Posterior vena cava (tissue), 2 donors: ENCODE data around the gene ALG12. TPM values are rescaled to one million over a fixed set of nuclear protein-coding genes. Genes with fewer than 3 reads are reported as not detected.

Source experiments
- DNase-seq: peaks from one replicate; pipeline ENCODE4 v3.0.0-alpha.2; 2020; ENCODE audit warnings: low spot score
- intact Hi-C, 2 donors: fragments of 100-400 bp; cut with DNase I; formaldehyde crosslinking; loops; one replicate each; pipeline versions ENCODE4 v1.14.1 to v1.14.2; 2022 to 2023
- total RNA-seq, 2 donors: library from RNA; stranded (reverse); fragmentation: NEBNext Ultra II Directional; extraction: Animal tissue kit (Norgen Biotek cat#: 25700); gene quantifications; one replicate each; pipeline ENCODE4 v1.2.1, GENCODE V29; 2021
- donor health status: DM: yes; HTN: yes; CAD: no.
- donor health status: DM: yes; HTN: yes; CAD: no.

Gene ALG12
- total RNA-seq, 2 donors from 2014 or later: 8.9 to 11.7 TPM

DNA sequence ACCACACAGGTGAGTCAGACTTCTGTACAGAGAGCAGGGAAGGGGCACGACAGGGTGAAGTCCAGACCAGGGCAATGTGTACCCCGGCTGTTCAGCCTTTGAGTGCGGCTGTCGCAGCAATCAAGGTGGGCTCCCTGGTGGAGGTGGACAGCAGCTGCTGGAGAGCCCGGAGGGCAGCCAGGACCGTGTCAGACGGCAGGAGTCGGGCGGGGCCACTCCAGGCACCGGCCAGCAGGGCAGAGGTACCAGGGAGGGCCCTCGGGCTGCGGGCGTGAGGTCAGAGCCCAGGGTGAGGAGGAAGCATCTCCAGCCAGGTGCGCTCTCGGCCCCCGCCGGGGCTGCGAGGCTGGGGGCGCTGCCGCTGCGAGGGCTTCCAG lies 41.5 kb upstream of the ALG12 start:
- no peak for DNase-seq
- intact Hi-C loops: loop anchor here in 1 of 2 donors (5.0 kb wide), 1 partner anchor 283 kb away; no protein-coding TSS in a partner anchor

GRCh38 chr22:49958931-49959781 lies 40.9 kb upstream of the ALG12 start:
- intact Hi-C loops: no loop called here
- DNase-seq: peak; percentile 83

GRCh38 chr22:49958366-49958921 lies 40.2 kb upstream of the ALG12 start:
- intact Hi-C loops: no loop called here
- peak; percentile 64 for DNase-seq

DNA sequence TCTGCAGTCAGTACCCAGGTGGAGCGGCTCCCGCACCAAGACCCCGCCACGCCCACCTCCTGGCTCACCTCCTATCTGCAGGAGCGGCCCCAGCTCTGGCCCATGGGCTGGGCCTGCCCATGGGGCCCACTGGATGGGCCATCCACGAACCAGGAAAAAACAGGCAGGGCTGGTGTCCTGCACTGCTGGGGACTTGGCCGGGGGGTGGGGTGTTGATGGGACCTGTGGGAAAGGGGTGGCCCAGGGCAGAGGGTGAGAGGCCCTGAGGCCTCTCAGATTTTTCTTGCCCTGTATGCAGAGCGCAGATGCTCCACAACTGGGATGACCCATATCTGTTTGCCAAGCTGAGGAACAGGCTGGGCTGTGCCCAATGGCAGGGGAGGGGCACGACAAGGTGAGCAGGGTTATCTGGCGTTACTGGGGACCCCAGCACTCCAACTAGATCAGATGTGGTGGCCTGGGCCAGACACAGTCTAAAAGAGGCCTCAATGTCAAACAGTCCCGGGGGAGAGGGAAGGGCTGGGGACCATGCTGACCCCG lies 39.7 kb upstream of the ALG12 start:
- intact Hi-C loops: no loop called here

GRCh38 chr22:49956914-49957825 lies 38.9 kb upstream of the ALG12 start:
- intact Hi-C loops: no loop called here
- DNase-seq: no peak

More for the DNA sequence above, 39.7 kb upstream of the ALG12 start:
- DNase-seq: no peak

GRCh38 chr22:49956418-49956770 lies 38.2 kb upstream of the ALG12 start:
- intact Hi-C loops: no loop called here
- DNase-seq: no peak

GRCh38 chr22:49955581-49956417 lies 37.6 kb upstream of the ALG12 start:
- intact Hi-C loops: no loop called here

DNA sequence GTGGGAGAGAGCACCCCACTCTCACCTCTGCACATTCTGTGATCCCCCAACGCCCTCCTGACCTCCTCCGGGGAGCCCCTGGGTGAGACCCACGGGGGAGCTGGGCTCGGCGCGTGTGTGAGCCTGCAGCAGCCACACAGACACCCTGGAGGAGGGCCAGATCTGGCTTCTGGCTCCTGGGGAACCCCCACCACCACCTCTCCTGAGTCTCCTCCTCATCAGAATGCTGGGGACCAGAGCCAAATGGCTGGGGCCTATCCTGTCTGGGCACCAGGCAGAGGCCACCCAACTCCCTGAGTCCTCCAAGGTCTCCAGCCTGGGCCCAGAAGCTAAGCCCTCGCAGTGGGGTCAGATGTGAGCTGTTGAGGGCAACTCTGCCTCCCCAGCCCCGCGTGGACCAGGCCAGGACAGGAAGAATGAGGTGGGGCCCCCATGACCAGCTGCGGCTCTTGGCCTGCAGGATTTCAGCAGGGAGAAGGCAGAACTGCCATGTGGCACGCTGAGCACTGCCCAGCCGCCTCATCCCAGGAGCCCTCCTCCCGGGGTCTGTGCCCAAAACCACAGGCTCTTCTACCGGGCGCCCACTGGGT lies 36.8 kb upstream of the ALG12 start:
- DNase-seq: no peak
- intact Hi-C loops: no loop called here

More at GRCh38 chr22:49955581-49956417, 37.6 kb upstream of the ALG12 start:
- DNase-seq: no peak

DNA sequence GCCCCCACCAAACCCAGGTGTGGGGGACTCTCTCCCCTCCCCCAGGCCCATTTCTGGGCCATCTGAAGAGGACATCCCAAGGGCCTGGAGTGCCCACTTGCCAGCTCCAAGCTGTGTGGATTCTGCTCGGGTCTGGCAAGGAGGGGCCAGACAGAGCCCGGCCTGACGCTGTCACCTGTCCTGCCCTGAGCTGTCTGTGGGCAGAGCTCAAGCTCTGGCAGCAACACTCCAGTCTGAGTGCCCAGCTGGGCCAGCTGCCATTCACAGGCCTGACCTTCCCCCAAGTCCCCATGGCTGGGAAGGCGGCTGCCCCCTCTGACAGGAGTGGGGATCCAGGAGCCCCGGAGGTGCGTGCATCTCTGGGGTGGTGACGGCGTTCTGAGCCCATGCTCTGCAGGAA lies 36.1 kb upstream of the ALG12 start:
- intact Hi-C loops: no loop called here
- no peak for DNase-seq

DNA sequence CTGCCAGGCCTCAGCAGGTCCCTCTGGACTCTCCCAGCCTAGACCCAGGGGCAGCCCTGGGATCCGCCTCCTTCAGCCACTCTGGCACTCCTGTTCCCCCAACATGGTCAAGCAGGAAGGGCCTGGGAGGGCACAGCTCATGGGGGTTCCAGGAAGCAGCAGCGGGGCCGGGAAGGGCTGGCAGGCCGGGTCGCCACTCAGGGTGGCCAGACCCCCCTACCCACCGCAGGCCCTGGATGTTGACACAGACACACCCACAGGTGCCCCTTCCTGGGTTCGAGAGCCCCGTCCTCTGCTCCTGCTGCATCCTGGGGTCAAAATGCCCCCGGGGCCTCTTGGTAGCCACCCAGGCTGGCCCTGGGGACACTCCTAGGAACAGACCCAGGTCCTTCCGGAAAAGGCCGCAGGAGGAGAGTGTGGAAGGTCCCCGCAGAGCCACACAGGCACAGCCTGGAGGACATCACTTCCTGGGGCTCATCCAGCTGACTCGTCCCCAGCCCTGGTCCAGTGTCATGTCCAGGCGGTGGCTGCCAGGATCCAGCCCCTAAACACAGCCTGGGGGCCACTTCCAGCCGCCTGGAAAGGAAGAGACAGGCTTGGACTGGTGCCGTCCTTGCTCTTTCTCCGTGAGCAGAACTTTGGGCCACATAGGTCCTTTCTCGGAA lies 35.6 kb upstream of the ALG12 start:
- intact Hi-C loops: no loop called here
- DNase-seq: no peak

- DNase-seq: no peak
- intact Hi-C loops: no loop called here
These were observed 34.9 kb upstream of the ALG12 start for GRCh38 chr22:49953027-49953679.

DNA sequence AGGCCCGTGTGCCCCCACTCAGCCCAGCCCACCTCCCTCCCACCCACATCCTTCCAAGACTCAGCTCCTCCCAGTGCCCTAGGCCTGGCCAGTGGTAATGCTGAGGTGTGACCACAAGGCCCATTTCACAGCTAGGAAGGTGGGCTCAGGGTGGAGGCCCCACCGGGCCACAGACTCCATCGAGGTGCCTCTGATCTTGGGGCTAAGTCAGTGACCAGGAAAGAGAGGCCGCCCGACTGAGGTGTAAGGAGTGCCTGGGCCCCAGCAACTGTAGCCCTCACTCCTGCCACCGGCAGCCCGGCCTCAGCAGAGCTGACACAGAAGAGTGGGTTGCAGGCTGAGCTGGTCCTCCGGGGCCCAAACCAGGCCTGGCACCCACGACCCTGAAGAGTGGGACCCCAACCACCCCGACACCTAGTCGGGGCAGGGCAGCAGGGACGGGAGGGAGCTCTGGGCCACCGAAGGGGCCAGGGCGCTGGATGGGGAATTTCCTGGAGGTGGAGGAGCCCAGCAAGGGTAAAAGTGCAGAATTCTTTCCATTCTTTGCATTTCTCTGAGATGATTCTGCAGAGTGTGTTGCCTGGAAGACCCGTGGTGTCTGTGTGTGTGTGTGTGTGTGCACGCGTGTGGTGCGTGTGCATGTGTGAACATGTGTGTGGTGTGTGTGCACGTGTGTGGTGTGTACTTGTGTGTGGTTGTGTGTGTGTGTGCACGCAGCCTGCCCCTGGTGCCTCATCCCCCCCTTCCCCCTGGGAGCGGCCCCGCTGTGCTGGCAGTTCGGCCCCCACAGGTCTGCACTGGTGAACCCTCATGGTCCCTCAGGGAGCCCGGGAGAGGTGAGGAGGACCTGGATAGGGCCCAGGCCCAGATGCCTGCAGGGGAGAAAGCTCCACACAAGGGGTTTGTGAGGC lies 34.0 kb upstream of the ALG12 start:
- no peak for DNase-seq
- intact Hi-C loops: no loop called here

GRCh38 chr22:49951678-49951985 lies 33.4 kb upstream of the ALG12 start:
- intact Hi-C loops: no loop called here

GRCh38 chr22:49951000-49951677 lies 32.9 kb upstream of the ALG12 start:
- intact Hi-C loops: no loop called here
- DNase-seq: no peak

More at GRCh38 chr22:49951678-49951985, 33.4 kb upstream of the ALG12 start:
- no peak for DNase-seq

DNA sequence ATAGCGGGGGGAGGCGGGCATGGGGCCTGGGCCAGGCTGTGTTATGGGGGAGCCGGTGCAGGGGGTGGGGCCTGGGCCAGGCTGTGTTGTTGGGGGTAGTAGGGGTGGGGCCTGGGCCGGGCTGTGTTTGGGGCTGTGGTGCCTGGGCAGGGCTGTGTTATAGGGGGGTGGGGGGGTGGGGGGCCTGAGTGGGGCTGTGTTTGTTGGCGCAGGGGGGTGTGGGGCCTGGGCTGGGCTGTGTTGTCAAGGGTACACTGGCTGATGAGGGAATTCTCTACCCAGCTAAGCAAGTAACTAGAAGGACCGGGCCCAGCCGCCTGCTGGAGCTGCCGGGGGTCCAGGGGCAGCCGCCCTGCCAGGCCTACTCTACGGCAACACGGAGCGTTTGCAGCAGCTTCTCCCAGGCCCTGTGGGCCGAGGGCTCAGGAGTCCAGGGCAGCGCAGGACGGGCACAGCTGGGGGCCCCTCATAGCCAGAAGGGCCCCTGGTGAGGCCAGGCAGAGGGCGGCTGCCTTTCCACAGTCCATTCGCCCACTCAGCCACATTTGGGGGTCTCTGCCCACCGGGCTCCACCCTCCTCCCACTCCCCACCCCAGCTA lies 32.3 kb upstream of the ALG12 start:
- intact Hi-C loops: no loop called here

GRCh38 chr22:49949914-49950292 lies 31.7 kb upstream of the ALG12 start:
- no peak for DNase-seq
- intact Hi-C loops: no loop called here

More for the DNA sequence above, 32.3 kb upstream of the ALG12 start:
- no peak for DNase-seq
